GM06990 (cell line): ENCODE results near the gene UBE2H.

Experiments used
- DNase-seq: peaks from one replicate; pipeline ENCODE4 v3.0.0-alpha.2; 2011; ENCODE audit not compliant: insufficient read length; ENCODE audit errors: extremely low read depth
- H3K27me3 ChIP-seq: replicated peaks from 2 replicates; pipeline ENCODE4 v1.6.0; 2011; ENCODE audit warnings: low read length; ENCODE audit not compliant: control insufficient read depth, insufficient read depth
- H3K36me3 ChIP-seq: 2 replicates; pipeline ENCODE4 v1.5.1; 2011; ENCODE audit warnings: low read length; ENCODE audit not compliant: control insufficient read depth, insufficient read depth
- H3K4me3 ChIP-seq: replicated peaks from 2 replicates; pipeline ENCODE4 v1.5.1; 2011; ENCODE audit warnings: low read depth, mild to moderate bottlenecking, control low read depth, low read length
- CTCF ChIP-seq: IDR thresholded peaks from 2 replicates; pipeline ENCODE4 v1.5.1; 2011; ENCODE audit warnings: low read length, control low read depth, mild to moderate bottlenecking, inconsistent platforms; ENCODE audit not compliant: insufficient read depth, poor library complexity, severe bottlenecking

The UBE2H gene

DNA sequence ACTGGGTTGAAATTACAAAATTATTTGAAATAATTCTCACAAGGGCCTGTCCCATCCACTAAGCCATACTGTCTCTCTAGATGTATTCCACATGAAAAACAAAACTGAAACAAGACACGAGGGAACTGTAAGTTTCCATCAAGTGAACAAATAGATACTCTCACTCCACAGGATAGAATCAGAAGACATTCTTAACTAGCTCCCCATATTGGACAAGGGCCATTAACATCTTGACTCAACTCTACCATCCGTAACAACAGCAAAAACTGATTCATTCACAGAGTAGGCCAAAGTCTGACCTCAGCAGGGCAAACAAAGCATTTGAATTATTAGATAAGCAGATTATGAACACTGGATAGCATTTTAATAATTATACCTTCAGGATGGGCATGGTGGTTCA lies 29.1 kb downstream of the UBE2H start:
- no peak overlapping the region for H3K4me3 ChIP-seq
- TF ChIP-seq CTCF, result no peak
- peaks cover 3% of the 10 kb centered on the region; the same call in 1 of the 2 replicates for H3K36me3 ChIP-seq
- no peak for DNase-seq
- H3K27me3 ChIP-seq, result no peaks in the 10 kb centered on the region

GRCh38 chr7:129919492-129919891 lies 33.3 kb downstream of the UBE2H start:
- H3K36me3 ChIP-seq, result no peaks in the 10 kb centered on the region; the same call in 1 of the 2 replicates
- no peak for DNase-seq
- TF ChIP-seq CTCF, result no peak
- no peak overlapping the region for H3K4me3 ChIP-seq
- no peaks in the 10 kb centered on the region for H3K27me3 ChIP-seq

DNA sequence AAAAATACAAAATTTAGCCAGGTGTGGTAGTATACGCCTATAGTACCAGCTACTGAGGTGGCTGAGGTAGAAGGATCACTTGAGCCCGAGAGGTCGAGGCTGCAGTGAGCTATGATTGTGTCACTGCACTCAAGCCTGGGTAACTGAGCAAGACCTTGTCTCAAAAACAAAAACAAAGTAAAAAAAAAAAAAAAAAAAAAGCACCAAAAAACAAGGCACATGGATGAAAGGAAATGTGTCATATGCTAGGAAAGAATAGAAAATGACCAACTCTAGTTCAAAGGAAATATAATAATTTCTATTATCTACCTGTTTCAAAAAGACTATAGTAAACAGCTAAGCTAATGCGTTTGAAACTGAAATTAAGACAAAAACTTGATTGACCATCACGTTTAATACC lies 33.8 kb downstream of the UBE2H start:
- no peak for DNase-seq
- Histone ChIP-seq H3K4me3 (no peak overlapping the region), H3K27me3 (no peaks in the 10 kb centered on the region), H3K36me3 (no peaks in the 10 kb centered on the region; the same call in 1 of the 2 replicates)
- TF ChIP-seq CTCF, result no peak

DNA sequence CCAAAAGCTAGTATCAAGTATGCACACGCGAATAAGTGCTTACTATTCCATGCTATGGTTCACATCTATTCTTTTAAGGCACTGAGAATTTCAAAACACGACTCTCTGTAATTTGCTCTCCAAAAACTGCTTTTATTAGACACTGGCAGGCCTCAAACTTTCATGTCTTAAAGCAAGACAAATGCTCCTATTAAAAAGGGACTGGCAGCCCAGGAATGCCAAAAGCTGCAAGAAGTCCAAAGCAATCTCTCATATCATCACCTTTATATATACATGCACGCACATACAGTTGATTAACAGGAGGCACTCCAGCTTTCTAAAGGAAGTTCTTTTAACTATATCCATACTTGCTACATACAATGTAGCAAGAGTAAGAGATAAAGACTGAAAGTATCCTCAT lies 34.8 kb downstream of the UBE2H start:
- DNase-seq, result no peak
- H3K4me3 ChIP-seq, result no peak overlapping the region
- no peaks in the 10 kb centered on the region for H3K27me3 ChIP-seq
- TF ChIP-seq CTCF, result no peak
- no peaks in the 10 kb centered on the region; the same call in 1 of the 2 replicates for H3K36me3 ChIP-seq

DNA sequence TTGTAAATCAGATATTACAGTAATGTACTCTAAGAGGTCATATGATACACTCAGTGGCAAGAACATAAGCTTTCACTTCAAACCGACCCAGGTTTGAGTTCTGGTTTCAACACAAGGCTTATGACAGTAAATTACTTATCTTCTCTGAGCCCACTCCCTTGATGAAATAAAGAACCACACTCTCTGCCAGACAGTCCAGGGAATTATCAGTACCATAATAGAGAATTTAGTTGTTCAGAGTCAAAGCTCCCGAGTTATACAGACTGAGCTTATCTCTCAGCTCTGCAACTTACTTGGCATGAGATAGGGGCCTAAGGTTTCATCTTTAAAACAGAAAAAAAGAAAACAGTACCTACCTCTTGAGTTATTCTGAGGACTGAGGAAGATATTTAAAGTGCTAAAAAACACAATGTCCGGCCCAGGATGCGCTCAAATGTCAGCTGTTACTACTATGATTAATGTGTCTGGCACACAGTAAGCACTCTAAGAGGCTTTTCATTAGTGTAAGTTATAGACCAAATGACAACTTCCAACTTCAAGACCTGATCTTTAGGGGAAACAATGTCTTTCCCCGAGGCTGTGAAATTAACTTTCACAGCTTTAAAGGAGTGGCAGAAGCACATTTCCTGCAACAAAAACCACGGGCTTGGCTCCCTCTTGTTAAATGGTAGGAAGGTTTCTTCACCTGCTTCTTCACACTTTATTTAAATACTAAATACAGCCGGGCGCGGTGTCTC lies 38.1 kb downstream of the UBE2H start:
- Histone ChIP-seq H3K4me3 (no peak overlapping the region), H3K36me3 (peaks cover 3% of the 10 kb centered on the region; the same call in 1 of the 2 replicates)

More for the DNA sequence above, 38.1 kb downstream of the UBE2H start:
- no peaks in the 10 kb centered on the region for H3K27me3 ChIP-seq
- TF ChIP-seq CTCF, result no peak
- no peak for DNase-seq
